ENCODE measurements around the gene KCNH4.

KCNH4 gene

DNA sequence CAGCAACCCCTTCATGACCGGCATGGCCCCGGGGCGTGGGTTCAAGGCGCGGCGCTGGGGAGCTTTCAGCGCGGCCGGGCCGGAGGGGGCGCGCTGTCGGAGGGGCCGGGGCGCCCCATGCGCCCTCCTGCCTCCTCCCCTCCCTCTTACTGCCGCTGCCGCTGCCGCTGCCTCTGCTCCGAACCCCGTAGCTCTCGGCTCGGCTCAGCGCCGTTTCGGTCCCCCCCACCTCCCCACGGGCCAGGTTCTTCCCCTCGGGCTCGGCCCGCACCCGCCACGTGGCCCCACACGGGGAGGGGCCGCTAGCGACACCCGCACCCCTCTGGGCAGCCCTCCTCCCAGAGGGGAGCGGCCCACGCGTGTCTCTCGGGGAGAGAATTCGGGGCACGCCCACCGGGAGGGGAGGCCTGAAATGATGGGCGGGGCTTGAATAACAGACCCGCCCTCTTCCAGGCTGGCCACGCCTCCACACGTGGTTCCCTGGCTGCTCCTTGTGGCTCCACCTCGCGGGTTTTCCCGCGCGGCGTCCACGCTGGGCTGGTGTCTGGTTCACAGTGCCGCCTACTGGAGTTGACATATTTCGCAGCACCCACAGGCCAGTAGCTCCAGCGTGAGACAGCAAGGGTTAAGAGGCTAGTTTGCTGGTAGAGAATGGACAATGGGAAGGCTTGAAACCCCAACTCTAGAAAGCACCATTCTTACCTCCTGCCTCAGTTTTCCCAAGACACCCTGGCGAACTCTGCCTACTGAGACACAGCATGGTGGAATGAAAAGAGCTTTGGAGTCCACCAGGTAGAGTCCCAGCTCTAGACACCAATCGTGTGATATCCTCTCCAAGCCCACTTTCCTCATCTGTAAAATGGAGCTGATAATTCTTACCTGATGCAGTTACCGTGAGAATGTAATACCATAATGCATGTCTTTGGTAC lies at the start of gene KCNH4:
Gene KCNH4, minus strand, starts transcription at position 221 of the 929 bp plus-strand sequence. Its CDS starts 197 bp downstream, at position 24.
- TF ChIP-seq, protein P1, sequence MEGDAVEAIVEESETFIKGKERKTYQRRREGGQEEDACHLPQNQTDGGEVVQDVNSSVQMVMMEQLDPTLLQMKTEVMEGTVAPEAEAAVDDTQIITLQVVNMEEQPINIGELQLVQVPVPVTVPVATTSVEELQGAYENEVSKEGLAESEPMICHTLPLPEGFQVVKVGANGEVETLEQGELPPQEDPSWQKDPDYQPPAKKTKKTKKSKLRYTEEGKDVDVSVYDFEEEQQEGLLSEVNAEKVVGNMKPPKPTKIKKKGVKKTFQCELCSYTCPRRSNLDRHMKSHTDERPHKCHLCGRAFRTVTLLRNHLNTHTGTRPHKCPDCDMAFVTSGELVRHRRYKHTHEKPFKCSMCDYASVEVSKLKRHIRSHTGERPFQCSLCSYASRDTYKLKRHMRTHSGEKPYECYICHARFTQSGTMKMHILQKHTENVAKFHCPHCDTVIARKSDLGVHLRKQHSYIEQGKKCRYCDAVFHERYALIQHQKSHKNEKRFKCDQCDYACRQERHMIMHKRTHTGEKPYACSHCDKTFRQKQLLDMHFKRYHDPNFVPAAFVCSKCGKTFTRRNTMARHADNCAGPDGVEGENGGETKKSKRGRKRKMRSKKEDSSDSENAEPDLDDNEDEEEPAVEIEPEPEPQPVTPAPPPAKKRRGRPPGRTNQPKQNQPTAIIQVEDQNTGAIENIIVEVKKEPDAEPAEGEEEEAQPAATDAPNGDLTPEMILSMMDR (conservative IDR thresholded peaks at IDR 0.05; ENCODE audit: low read depth): peak; percentile 22; the same call in 1 of the 2 replicates
- peak; percentile 53 for DNase-seq (ENCODE audit: low spot score)
- CTCF ChIA-PET: interaction anchor here (0.6 to 1.1 kb wide), 6 partner anchors 13 to 587 kb away, joined by 3 to 4 read pairs (median 3); no protein-coding TSS in a partner anchor
- POLR2A ChIA-PET (ENCODE audit: low non-redundant PET): no interaction called here
- no peak within 1 kb of the TSS for H3K27ac ChIP-seq

DNA sequence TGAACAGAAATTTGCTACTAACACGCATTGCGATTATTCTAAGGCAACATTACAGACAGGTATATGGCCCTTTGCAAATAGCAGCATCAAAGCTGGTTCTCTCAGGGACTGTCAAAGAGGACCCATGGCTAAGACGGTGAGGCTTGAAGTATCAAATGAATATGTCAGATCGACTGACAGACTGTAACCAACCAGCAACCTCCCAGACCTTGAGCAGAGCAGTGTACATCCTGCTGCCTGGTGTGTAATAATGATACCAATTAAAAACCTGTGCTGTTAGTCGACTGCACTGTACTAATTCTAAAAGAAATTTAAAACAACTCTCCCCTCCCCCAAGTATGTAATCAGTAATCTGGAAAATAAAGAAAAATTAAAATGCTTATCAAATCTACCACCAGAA lies 49.3 kb upstream of the KCNH4 start:
- no peak overlapping the region for H3K27ac ChIP-seq
- TF ChIP-seq, protein P1 (conservative IDR thresholded peaks at IDR 0.05; ENCODE audit: low read depth): no peak
- ChIA-PET POLR2A (ENCODE audit: low non-redundant PET) (no interaction called here), CTCF (interaction anchor here (0.6 to 0.7 kb wide), 2 partner anchors 190 to 370 kb away, joined by 3 to 6 read pairs; no protein-coding TSS in a partner anchor)
- DNase-seq (ENCODE audit: low spot score): no peak

GRCh38 chr17:42227849-42228700 lies 47.1 kb upstream of the KCNH4 start:
- H3K27ac ChIP-seq: no peak overlapping the region; the same call in 1 of the 2 replicates
- TF ChIP-seq, protein P1 (conservative IDR thresholded peaks at IDR 0.05; ENCODE audit: low read depth): no peak
- ChIA-PET CTCF (interaction anchor here (0.5 to 0.7 kb wide), 2 partner anchors 32 to 171 kb away, joined by 3 to 5 read pairs; no protein-coding TSS in a partner anchor), POLR2A (ENCODE audit: low non-redundant PET) (no interaction called here)
- no peak for DNase-seq (ENCODE audit: low spot score)

DNA sequence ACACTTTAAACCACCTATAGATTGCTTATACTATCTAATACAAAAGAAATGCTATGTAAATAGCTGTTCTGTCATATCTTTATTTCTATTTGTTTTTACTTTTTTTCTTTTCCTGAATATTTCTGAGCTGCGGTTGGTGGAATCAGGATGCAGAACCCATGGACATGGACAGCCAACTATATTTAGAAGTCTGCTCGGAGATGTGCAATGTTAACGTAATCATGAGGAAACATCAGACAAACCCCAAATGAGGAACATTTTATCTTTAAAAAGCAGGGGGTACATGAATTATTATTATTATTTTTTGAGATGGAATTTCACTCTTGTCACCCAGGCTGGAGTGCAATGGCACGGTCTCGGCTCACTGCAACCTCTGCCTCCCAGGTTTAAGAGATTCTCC lies 44.7 kb upstream of the KCNH4 start:
- TF ChIP-seq, protein P1 (conservative IDR thresholded peaks at IDR 0.05; ENCODE audit: low read depth): no peak
- ChIA-PET CTCF (no interaction called here), POLR2A (ENCODE audit: low non-redundant PET) (no interaction called here)
- DNase-seq (ENCODE audit: low spot score): no peak
- no peak overlapping the region for H3K27ac ChIP-seq

DNA sequence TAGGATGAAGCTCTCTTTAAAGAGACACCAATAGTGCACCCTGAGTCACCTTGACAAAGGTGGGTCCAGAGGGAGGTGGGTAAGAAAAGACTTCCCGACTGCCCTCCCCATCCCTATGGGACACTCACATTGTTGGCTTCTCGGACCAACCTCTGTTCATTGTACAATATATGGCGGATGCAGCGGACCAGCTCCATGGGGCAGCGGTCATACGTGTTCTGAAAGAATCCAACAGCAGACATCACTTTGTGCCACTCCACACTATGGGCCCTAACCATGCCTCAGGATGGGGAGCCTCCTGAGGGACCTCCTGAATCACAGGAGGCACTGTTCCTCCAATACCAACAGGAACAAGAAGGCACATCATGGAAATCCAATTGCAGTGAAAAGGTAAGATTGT lies 43.7 kb upstream of the KCNH4 start:
- CTCF ChIA-PET: interaction anchor here (0.6 kb wide), 1 partner anchor 80 kb away, joined by 3 read pairs; no protein-coding TSS in a partner anchor
- POLR2A ChIA-PET (ENCODE audit: low non-redundant PET): no interaction called here
- no peak for DNase-seq (ENCODE audit: low spot score)
- TF ChIP-seq, protein P1 (conservative IDR thresholded peaks at IDR 0.05; ENCODE audit: low read depth): no peak
- no peak overlapping the region for H3K27ac ChIP-seq
